Right lobe of liver (tissue), 4 donors: Measurements from ENCODE around the gene AVPI1.

ENCODE experiments used
- CTCF ChIP-seq, 4 donors: fragments of 200-600 bp in 3 of 4; fragments of 450-650 bp in 1 of 4; IDR thresholded peaks; one replicate each; pipeline versions ENCODE4 v1.5.1 to v1.8.0; 2016 to 2022; ENCODE audit warnings: antibody characterized with exemption in 4 of 4, mild to moderate bottlenecking in 2 of 4
- POLR2A ChIP-seq: fragments of 450-650 bp; IDR thresholded peaks from one replicate; pipeline ENCODE4 v1.6.1; 2017; ENCODE audit warnings: antibody characterized with exemption, mild to moderate bottlenecking
- donor health status: DM: no; HTN: no; CAD: no.
- donor health status: DM: no; HTN: no; CAD: no.
- donor health status: DM: no; HTN: yes; CAD: no.

DNA sequence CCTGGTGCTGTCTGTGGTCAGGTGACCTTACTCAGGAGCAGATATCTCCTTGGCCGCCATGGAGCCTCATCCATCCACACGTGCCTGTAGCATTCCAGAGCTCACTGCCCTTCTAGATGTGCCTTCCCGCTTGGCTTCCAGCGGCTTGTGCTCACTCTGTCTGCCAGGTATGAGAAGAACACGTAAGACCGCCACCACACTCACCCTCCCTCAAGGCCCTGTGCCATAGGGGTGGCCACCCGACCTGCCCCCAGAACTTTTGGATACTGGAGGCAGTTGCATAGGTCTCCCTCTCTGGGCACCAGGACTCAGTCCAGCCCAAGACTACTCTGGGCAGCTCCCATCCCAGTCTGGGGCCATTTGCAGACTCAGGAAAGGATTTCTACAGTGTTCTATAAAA is 30.6 kb upstream of the AVPI1 start:
- TF ChIP-seq CTCF (IDR thresholded peaks at IDR 0.05) (no peak), POLR2A (no peak)
